Keratinocyte (primary cell): ENCODE results near the gene FCRL1.

Experiments
- EZH2 ChIP-seq: IDR thresholded peaks from one replicate; pipeline ENCODE4 v1.6.1; 2012; ENCODE audit warnings: inconsistent platforms, mild to moderate bottlenecking, low read length, moderate library complexity
- TF ChIP-seq, protein P1 (sequence below), 3 experiments: IDR thresholded peaks in 1 of 3; conservative IDR thresholded peaks in 1 of 3; optimal IDR thresholded peaks in 1 of 3; 2 replicates in 2 of 3; 3 replicates in 1 of 3; pipeline versions ENCODE3 to v1.5.1; 2011; ENCODE audit warnings: low read length in 3 of 3, mild to moderate bottlenecking in 3 of 3, moderate library complexity in 2 of 3, control low read depth in 1 of 3, inconsistent platforms in 1 of 3; ENCODE audit not compliant: insufficient read depth in 2 of 3; ENCODE audit errors: extremely low read depth in 1 of 3

DNA sequence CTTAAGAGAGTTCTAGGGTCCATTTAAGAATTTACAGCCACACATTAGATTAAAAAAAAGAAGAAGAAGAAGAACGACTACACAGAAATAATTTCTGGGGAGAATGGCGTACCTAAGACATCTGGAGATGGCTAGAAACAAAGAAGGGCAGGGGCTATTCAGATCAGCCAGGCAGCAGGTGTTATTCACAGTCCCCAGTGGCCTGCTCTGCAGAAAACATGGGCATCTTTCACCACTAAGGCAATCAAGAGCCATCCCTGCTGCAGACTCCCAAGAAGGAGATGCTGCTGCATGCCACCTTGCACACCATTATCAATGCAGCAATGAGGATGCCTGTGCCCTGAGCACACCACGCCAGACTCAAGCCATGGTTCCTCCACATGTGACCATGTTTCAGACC is 35.1 kb downstream of the FCRL1 start:
- TF ChIP-seq, protein P1, sequence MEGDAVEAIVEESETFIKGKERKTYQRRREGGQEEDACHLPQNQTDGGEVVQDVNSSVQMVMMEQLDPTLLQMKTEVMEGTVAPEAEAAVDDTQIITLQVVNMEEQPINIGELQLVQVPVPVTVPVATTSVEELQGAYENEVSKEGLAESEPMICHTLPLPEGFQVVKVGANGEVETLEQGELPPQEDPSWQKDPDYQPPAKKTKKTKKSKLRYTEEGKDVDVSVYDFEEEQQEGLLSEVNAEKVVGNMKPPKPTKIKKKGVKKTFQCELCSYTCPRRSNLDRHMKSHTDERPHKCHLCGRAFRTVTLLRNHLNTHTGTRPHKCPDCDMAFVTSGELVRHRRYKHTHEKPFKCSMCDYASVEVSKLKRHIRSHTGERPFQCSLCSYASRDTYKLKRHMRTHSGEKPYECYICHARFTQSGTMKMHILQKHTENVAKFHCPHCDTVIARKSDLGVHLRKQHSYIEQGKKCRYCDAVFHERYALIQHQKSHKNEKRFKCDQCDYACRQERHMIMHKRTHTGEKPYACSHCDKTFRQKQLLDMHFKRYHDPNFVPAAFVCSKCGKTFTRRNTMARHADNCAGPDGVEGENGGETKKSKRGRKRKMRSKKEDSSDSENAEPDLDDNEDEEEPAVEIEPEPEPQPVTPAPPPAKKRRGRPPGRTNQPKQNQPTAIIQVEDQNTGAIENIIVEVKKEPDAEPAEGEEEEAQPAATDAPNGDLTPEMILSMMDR (optimal IDR thresholded peaks at IDR 0.05 in 1 of 3, IDR thresholded peaks at IDR 0.05 in 1 of 3, conservative IDR thresholded peaks at IDR 0.05 in 1 of 3; ENCODE audit: extremely low read depth in 1 of 3, insufficient read depth in 2 of 3, low read length in 3 of 3) = no peak
- TF ChIP-seq EZH2 = no peak
